MM.1S (cell line): Measurements from ENCODE around the gene PLA2G2F.

Source experiments
- DNase-seq: peaks from one replicate; pipeline ENCODE4 v3.0.0-alpha.2; 2015
- H2AFZ ChIP-seq: fragments of 300-600 bp; sonication (generic); 2 replicates; pipeline ENCODE4 v1.6.0; 2016; ENCODE audit warnings: antibody characterized with exemption, low read length
- H3F3A ChIP-seq: fragments of 300-600 bp; sonication (generic); 2 replicates; pipeline ENCODE4 v1.6.1; 2016; ENCODE audit warnings: mild to moderate bottlenecking, antibody characterized with exemption, low read length, moderate library complexity, mixed read lengths; ENCODE audit not compliant: insufficient read depth
- H3K27ac ChIP-seq: fragments of 300-600 bp; sonication (generic); 2 replicates; pipeline ENCODE4 v1.5.1; 2016; ENCODE audit warnings: mild to moderate bottlenecking, low read length
- H3K27me3 ChIP-seq: fragments of 300-600 bp; sonication (generic); replicated peaks from 2 replicates; pipeline ENCODE4 v1.6.0; 2016; ENCODE audit warnings: low read length; ENCODE audit not compliant: insufficient read depth
- H3K36me3 ChIP-seq: fragments of 300-600 bp; sonication (generic); replicated peaks from 2 replicates; pipeline ENCODE4 v1.6.1; 2016; ENCODE audit warnings: mild to moderate bottlenecking, low read length, mixed read lengths; ENCODE audit not compliant: insufficient read depth
- H3K4me1 ChIP-seq: fragments of 300-600 bp; sonication (generic); 2 replicates; pipeline ENCODE4 v1.6.1; 2016; ENCODE audit warnings: low read length, mixed read lengths
- H3K4me2 ChIP-seq: fragments of 300-600 bp; sonication (generic); 2 replicates; pipeline ENCODE4 v1.6.0; 2016; ENCODE audit warnings: low read depth, low read length
- H3K4me3 ChIP-seq: fragments of 300-600 bp; sonication (generic); 2 replicates; pipeline ENCODE4 v1.5.1; 2016; ENCODE audit warnings: low read length, mixed read lengths
- H3K79me2 ChIP-seq: fragments of 300-600 bp; sonication (generic); 2 replicates; pipeline ENCODE4 v1.6.1; 2016; ENCODE audit warnings: mixed run types, low read length, mixed read lengths
- H3K9ac ChIP-seq: fragments of 300-600 bp; sonication (generic); 2 replicates; pipeline ENCODE4 v1.6.1; 2016; ENCODE audit warnings: low read length, mixed read lengths
- H3K9me2 ChIP-seq: fragments of 300-600 bp; sonication (generic); replicated peaks from 2 replicates; pipeline ENCODE4 v1.6.1; 2016; ENCODE audit warnings: mild to moderate bottlenecking, low read length, mixed read lengths; ENCODE audit not compliant: insufficient read depth
- H3K9me3 ChIP-seq: fragments of 300-600 bp; sonication (generic); replicated peaks from 2 replicates; pipeline ENCODE4 v1.6.1; 2016; ENCODE audit warnings: mild to moderate bottlenecking, low read length, mixed read lengths; ENCODE audit not compliant: insufficient read depth
- H4K20me1 ChIP-seq: fragments of 300-600 bp; sonication (generic); 2 replicates; pipeline ENCODE4 v1.6.1; 2016; ENCODE audit warnings: mild to moderate bottlenecking, low read length, moderate library complexity, mixed read lengths; ENCODE audit not compliant: insufficient read depth
- CTCF ChIP-seq: fragments of 300-600 bp; sonication (generic); IDR thresholded peaks from 2 replicates; pipeline ENCODE4 v1.5.1; 2016; ENCODE audit warnings: antibody characterized with exemption, low read length, mixed read lengths
- EZH2 ChIP-seq: fragments of 300-600 bp; sonication (generic); optimal IDR thresholded peaks from 2 replicates; pipeline ENCODE3; 2017; ENCODE audit warnings: low read depth, mild to moderate bottlenecking, antibody characterized with exemption, low read length, mixed read lengths
- EZH2phosphoT487 ChIP-seq: fragments of 300-600 bp; sonication (generic); IDR thresholded peaks from 2 replicates; pipeline ENCODE4 v1.6.1; 2018; ENCODE audit warnings: antibody characterized with exemption, low read length

The PLA2G2F gene

GRCh38 chr1:20120796-20121195, 18.3 kb upstream of the PLA2G2F start:
- 0 out of 2 replicates have a peak, but pooled peaks cover under 1% of the 10 kb centered on the region for H3K4me1 ChIP-seq
- no peaks in the 10 kb centered on the region for H3K36me3 ChIP-seq
- no peaks in the 10 kb centered on the region for H3K9me2 ChIP-seq
- no peaks in the 10 kb centered on the region for H3K79me2 ChIP-seq
- H3K9me3 ChIP-seq, result no peaks in the 10 kb centered on the region
- no peak overlapping the region for H3K4me3 ChIP-seq
- no peaks in the 10 kb centered on the region for H3F3A ChIP-seq
- TF ChIP-seq EZH2 (no peak), CTCF (no peak), EZH2phosphoT487 (no peak)
- H2AFZ ChIP-seq, result no peak overlapping the region
- peaks cover 13% of the 10 kb centered on the region for H3K27me3 ChIP-seq
- H3K27ac ChIP-seq, result no peak overlapping the region
- no peak overlapping the region for H3K9ac ChIP-seq
- no peak overlapping the region for H3K4me2 ChIP-seq
- no peaks in the 10 kb centered on the region for H4K20me1 ChIP-seq
- no peak for DNase-seq

DNA sequence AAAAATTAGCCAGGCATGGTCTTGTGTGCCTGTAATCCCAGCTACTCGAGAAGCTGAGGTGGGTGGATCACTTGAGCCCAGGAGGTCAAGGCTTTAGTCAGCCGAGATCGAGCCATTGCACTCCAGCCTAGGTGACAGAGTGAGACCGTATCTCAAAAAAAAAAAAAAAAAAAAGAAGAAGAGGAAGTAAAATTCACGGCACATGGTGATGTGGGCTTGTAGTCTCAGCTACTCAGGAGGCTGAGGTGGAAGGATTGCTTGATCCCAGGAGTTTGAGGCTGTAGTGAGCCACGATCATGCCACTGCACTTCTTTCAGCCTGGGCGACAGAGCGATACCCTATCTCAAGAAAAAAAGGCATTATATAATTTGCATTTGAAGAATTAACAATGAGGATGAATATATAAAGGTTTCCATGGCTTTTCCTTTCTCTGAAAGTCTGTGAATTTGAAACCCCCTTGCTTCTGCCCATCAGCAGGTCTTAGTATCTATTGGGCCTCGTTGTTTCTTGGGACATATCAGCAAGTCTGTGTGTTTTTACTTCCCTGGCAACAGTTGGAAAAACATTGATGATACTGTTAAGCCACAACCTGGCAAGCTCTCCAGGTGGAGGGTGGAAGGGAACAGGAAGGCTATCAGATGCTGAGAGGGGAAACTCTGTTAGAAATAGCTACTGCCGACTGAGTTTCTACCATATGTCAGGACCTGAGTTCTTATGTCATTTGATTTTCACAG, 15.2 kb upstream of the PLA2G2F start:
- Histone ChIP-seq H3K4me3 (no peak overlapping the region), H3K9ac (no peak overlapping the region), H3K4me1 (0 out of 2 replicates have a peak, but pooled peaks cover 7% of the 10 kb centered on the region), H2AFZ (no peak overlapping the region), H3K4me2 (no peak overlapping the region), H3K9me3 (no peaks in the 10 kb centered on the region), H4K20me1 (no peaks in the 10 kb centered on the region), H3K9me2 (no peaks in the 10 kb centered on the region), H3K27me3 (peaks cover 13% of the 10 kb centered on the region), H3K79me2 (no peaks in the 10 kb centered on the region), H3K27ac (no peak overlapping the region), H3K36me3 (no peaks in the 10 kb centered on the region), H3F3A (no peaks in the 10 kb centered on the region)
- DNase-seq, result no peak
- TF ChIP-seq EZH2phosphoT487 (no peak), CTCF (no peak), EZH2 (no peak)

DNA sequence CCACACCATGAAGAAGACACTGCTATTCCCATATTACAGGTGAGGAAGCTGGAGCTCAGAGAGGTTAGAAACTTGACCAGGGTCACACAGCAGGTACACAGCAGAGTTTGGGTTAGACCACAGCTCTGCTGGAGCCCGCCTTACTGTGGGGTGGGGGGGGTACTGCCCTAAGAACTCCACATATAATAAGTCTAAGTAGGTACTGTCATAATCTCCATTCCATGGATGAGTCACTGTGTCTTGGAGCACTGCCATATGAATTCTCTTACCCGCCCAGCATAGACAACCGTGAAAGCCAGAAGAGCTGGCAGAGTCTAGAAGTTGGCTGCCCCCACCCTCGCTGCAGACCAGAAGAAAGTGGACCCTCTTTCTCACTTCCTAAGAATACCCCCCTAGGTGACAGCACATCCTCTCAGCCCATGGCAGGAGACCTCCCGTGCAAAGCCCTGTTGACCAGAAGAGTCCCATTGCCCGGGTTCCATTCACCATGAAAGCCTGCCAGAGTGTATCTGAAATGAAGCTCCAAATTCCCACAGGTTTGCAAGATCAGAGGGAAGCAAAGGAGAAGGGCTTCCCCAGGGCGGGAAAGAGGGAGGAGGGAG, 14.6 kb upstream of the PLA2G2F start:
- H3K27me3 ChIP-seq, result peaks cover 13% of the 10 kb centered on the region
- no peak overlapping the region for H3K9ac ChIP-seq
- no peak for TF ChIP-seq CTCF
- no peak for TF ChIP-seq EZH2phosphoT487
- TF ChIP-seq EZH2, result no peak
- no peak overlapping the region for H3K4me2 ChIP-seq
- H2AFZ ChIP-seq, result no peak overlapping the region
- H3K9me3 ChIP-seq, result no peaks in the 10 kb centered on the region
- H3K4me1 ChIP-seq, result 0 out of 2 replicates have a peak, but pooled peaks cover 7% of the 10 kb centered on the region
- no peaks in the 10 kb centered on the region for H3F3A ChIP-seq
- H4K20me1 ChIP-seq, result no peaks in the 10 kb centered on the region
- no peaks in the 10 kb centered on the region for H3K79me2 ChIP-seq
- no peak overlapping the region for H3K4me3 ChIP-seq
- H3K27ac ChIP-seq, result no peak overlapping the region
- no peaks in the 10 kb centered on the region for H3K9me2 ChIP-seq
- DNase-seq, result no peak
- no peaks in the 10 kb centered on the region for H3K36me3 ChIP-seq
